Liver (tissue), 9 donors: ENCODE data around the gene WFIKKN1. TPM values are rescaled to one million over a fixed set of nuclear protein-coding genes. Genes with fewer than 3 reads are reported as not detected.

ENCODE experiments used
- DNase-seq: peaks from one replicate; pipeline ENCODE4 v3.0.0-alpha.2; 2017; ENCODE audit warnings: low spot score
- H3K27ac ChIP-seq, 2 donors: one replicate each; pipeline ENCODE4 v1.7.0; 2013; ENCODE audit warnings: inconsistent platforms in 2 of 2, low read length in 2 of 2, control low read depth in 1 of 2, low read depth in 1 of 2, mild to moderate bottlenecking in 1 of 2
- H3K27me3 ChIP-seq, 4 donors: one replicate each; pipeline versions ENCODE4 v1.6.1 to v1.7.0; 2013; ENCODE audit warnings: low read length in 3 of 4, inconsistent platforms in 1 of 4, mild to moderate bottlenecking in 1 of 4, moderate library complexity in 1 of 4; ENCODE audit not compliant: control insufficient read depth in 4 of 4, insufficient read depth in 4 of 4
- H3K36me3 ChIP-seq, 4 donors: one replicate each; pipeline versions ENCODE4 v1.6.1 to v1.7.0; 2013; ENCODE audit warnings: low read length in 3 of 4, mild to moderate bottlenecking in 3 of 4, low read depth in 1 of 4, moderate library complexity in 1 of 4; ENCODE audit not compliant: control insufficient read depth in 4 of 4, insufficient read depth in 3 of 4
- H3K4me1 ChIP-seq, 4 donors: one replicate each; pipeline versions ENCODE4 v1.6.1 to v1.7.0; 2013; ENCODE audit warnings: low read length in 3 of 4, mild to moderate bottlenecking in 3 of 4, moderate library complexity in 1 of 4; ENCODE audit not compliant: control insufficient read depth in 4 of 4, insufficient read depth in 4 of 4
- H3K4me3 ChIP-seq, 3 donors: one replicate each; pipeline versions ENCODE4 v1.6.1 to v1.7.0; 2013; ENCODE audit warnings: low read length in 3 of 3, control low read depth in 1 of 3, low read depth in 1 of 3, mild to moderate bottlenecking in 1 of 3
- H3K9ac ChIP-seq, 2 donors: one replicate each; pipeline ENCODE4 v1.7.0; 2013; ENCODE audit warnings: low read length in 2 of 2, mild to moderate bottlenecking in 2 of 2, moderate library complexity in 2 of 2, control low read depth in 1 of 2, low read depth in 1 of 2
- H3K9me3 ChIP-seq, 4 donors: one replicate each; pipeline versions ENCODE4 v1.6.1 to v1.7.0; 2013; ENCODE audit warnings: low read length in 3 of 4; ENCODE audit not compliant: control insufficient read depth in 4 of 4
- ATF3 ChIP-seq: IDR thresholded peaks from 2 replicates; pipeline ENCODE4 v1.6.1; 2016; ENCODE audit warnings: antibody characterized with exemption
- CTCF ChIP-seq: fragments of 150-350 bp; IDR thresholded peaks from 2 replicates; pipeline ENCODE4 v1.5.1; 2017; ENCODE audit warnings: improper control_type of control experiment, low read depth, low read length; ENCODE audit not compliant: missing input control
- EGR1 ChIP-seq, 2 donors: IDR thresholded peaks; 2 replicates each; pipeline ENCODE4 v1.6.1; 2016 to 2018; ENCODE audit warnings: antibody characterized with exemption in 2 of 2, low read depth in 2 of 2
- FOXA1 ChIP-seq: IDR thresholded peaks from 2 replicates; pipeline ENCODE4 v1.6.1; 2016; ENCODE audit warnings: antibody characterized with exemption
- FOXA2 ChIP-seq: IDR thresholded peaks from 2 replicates; pipeline ENCODE4 v1.6.1; 2016; ENCODE audit warnings: antibody characterized with exemption
- GABPA ChIP-seq, 2 donors: IDR thresholded peaks in 1 of 2; conservative IDR thresholded peaks in 1 of 2; 2 replicates each; pipeline ENCODE4 v1.6.1; 2016; ENCODE audit warnings: antibody characterized with exemption in 2 of 2, mild to moderate bottlenecking in 1 of 2, moderate library complexity in 1 of 2
- HNF4A ChIP-seq, 2 donors: conservative IDR thresholded peaks; 2 replicates each; pipeline ENCODE4 v1.6.1; 2016; ENCODE audit warnings: antibody characterized with exemption in 2 of 2, mild to moderate bottlenecking in 2 of 2
- HNF4G ChIP-seq: IDR thresholded peaks from 2 replicates; pipeline ENCODE4 v1.6.1; 2016; ENCODE audit warnings: antibody characterized with exemption
- JUND ChIP-seq, 2 donors: IDR thresholded peaks; 2 replicates each; pipeline ENCODE4 v1.6.1; 2016; ENCODE audit warnings: antibody characterized with exemption in 2 of 2
- MAX ChIP-seq: IDR thresholded peaks from 2 replicates; pipeline ENCODE4 v1.6.1; 2016; ENCODE audit warnings: antibody characterized with exemption
- NR2F2 ChIP-seq: IDR thresholded peaks from 2 replicates; pipeline ENCODE4 v1.6.1; 2016; ENCODE audit warnings: antibody characterized with exemption
- RAD21 ChIP-seq, 2 donors: IDR thresholded peaks; 2 replicates each; pipeline ENCODE4 v1.6.1; 2016; ENCODE audit warnings: antibody characterized with exemption in 2 of 2, mild to moderate bottlenecking in 2 of 2
- REST ChIP-seq: IDR thresholded peaks from 2 replicates; pipeline ENCODE4 v1.6.1; 2016; ENCODE audit warnings: antibody characterized with exemption, mild to moderate bottlenecking
- RXRA ChIP-seq, 2 donors: IDR thresholded peaks; 2 replicates each; pipeline ENCODE4 v1.6.1; 2017 to 2018; ENCODE audit warnings: antibody characterized with exemption in 2 of 2, mild to moderate bottlenecking in 1 of 2
- SP1 ChIP-seq: IDR thresholded peaks from 2 replicates; pipeline ENCODE4 v1.6.1; 2018; ENCODE audit warnings: antibody characterized with exemption, mild to moderate bottlenecking
- TAF1 ChIP-seq: conservative IDR thresholded peaks from 2 replicates; pipeline ENCODE4 v1.6.1; 2016; ENCODE audit warnings: antibody characterized with exemption, mild to moderate bottlenecking
- ZBTB33 ChIP-seq: IDR thresholded peaks from 2 replicates; pipeline ENCODE4 v1.6.1; 2016; ENCODE audit warnings: antibody characterized with exemption
- WGBS: extraction: QIAGEN DNeasy Blood & Tissue Kit; methylation state at CpG from one replicate; pipeline ENCODE4 v1.1.7; 2013; 5-methylcytosine and 5-hydroxymethylcytosine counted together
- polyA plus RNA-seq, 2 donors: library from polyadenylated mRNA; stranded (reverse) in 1 of 2; unstranded in 1 of 2; fragments of 200-250 nt in 1 of 2; fragments of >200 nt in 1 of 2; fragmentation: Nextera tagmentation in 1 of 2; extraction: Ambion mirVana in 1 of 2; gene quantifications; one replicate each; pipeline versions ENCODE4 v1.2.1 to v1.2.3, GENCODE V29; 2013 to 2015
- total RNA-seq, 2 donors: library from RNA; depleted of rRNA; stranded (reverse); fragments of >200 nt; gene quantifications; one replicate each; pipeline ENCODE4 v1.2.3, GENCODE V29; 2014
- donor health status: healthy.
- donor health status: healthy.
- donor health status: healthy.
- donor health status: healthy.
- donor health status: healthy.

Gene WFIKKN1
- total and polyA plus RNA-seq, 4 donors: 0.19 to 1.2 (median 0.46) TPM

- no peak overlapping the region for H3K27ac ChIP-seq
- peak; percentile 46 for DNase-seq
- no peak overlapping the region for H3K4me3 ChIP-seq
- H3K9me3 ChIP-seq: no peaks in the 10 kb centered on the region
- no peak for TF ChIP-seq CTCF
- TF ChIP-seq RAD21 (IDR thresholded peaks at IDR 0.05): peak in 1 of 2 donors; percentile 22
- no peak for TF ChIP-seq ATF3
- TF ChIP-seq HNF4A (conservative IDR thresholded peaks at IDR 0.05): peak; percentile 56 to 81
- peak; percentile 36 to 67 for TF ChIP-seq RXRA (IDR thresholded peaks at IDR 0.05)
- TF ChIP-seq SP1: peak; percentile 56
- peak; percentile 61 for TF ChIP-seq NR2F2
- no peak for TF ChIP-seq HNF4G
- no peaks in the 10 kb centered on the region for H3K36me3 ChIP-seq
- H3K9ac ChIP-seq: no peak overlapping the region
- no peaks in the 10 kb centered on the region for H3K27me3 ChIP-seq
- peaks cover 17 to 64% (median 50%) of the 10 kb centered on the region in 4 donors for H3K4me1 ChIP-seq
- WGBS: 74% methylated on average over 14 of the region's 14 CpGs
Observed at GRCh38 chr16:586645-587590, 43.9 kb upstream of the WFIKKN1 start.

GRCh38 chr16:588639-588888 is 42.2 kb upstream of the WFIKKN1 start:
- under 1% methylated on average over 21 of the region's 21 CpGs for WGBS
- Histone ChIP-seq H3K4me1 (peaks cover 21 to 71% (median 59%) of the 10 kb centered on the region in 4 donors), H3K9me3 (no peaks in the 10 kb centered on the region), H3K36me3 (no peaks in the 10 kb centered on the region), H3K27me3 (no peaks in the 10 kb centered on the region), H3K9ac (peak overlapping the region; percentile 67 to 97), H3K27ac (peak overlapping the region; percentile 94 to 97), H3K4me3 (peak overlapping the region; percentile 89 to 92 (median 92))
- DNase-seq: no peak
- no peak for TF ChIP-seq JUND (IDR thresholded peaks at IDR 0.05)
- TF ChIP-seq EGR1 (IDR thresholded peaks at IDR 0.05; ENCODE audit: low read depth in 2 of 2): no peak
- no peak for TF ChIP-seq TAF1

- TF ChIP-seq ZBTB33 (no peak), GABPA (IDR thresholded peaks at IDR 0.05 in 1 of 2, conservative IDR thresholded peaks at IDR 0.05 in 1 of 2) (peak; percentile 81 to 92), MAX (no peak), NR2F2 (no peak), FOXA2 (no peak), SP1 (peak; percentile 80), HNF4A (conservative IDR thresholded peaks at IDR 0.05) (no peak), FOXA1 (no peak), RAD21 (IDR thresholded peaks at IDR 0.05) (no peak), REST (no peak)
- H3K4me1 ChIP-seq: peaks cover 24 to 71% (median 60%) of the 10 kb centered on the region in 4 donors
- peak overlapping the region; percentile 89 to 92 (median 92) for H3K4me3 ChIP-seq
- H3K9ac ChIP-seq: peak overlapping the region; percentile 67 to 97
- H3K9me3 ChIP-seq: no peaks in the 10 kb centered on the region
- whole genome bisulfite sequencing: under 1% methylated on average over 107 of the region's 107 CpGs
- no peaks in the 10 kb centered on the region for H3K27me3 ChIP-seq
- DNase-seq: peak; percentile 100
- no peaks in the 10 kb centered on the region for H3K36me3 ChIP-seq
- peak overlapping the region; percentile 94 to 97 for H3K27ac ChIP-seq
Observed at GRCh38 chr16:588889-589657, 41.7 kb upstream of the WFIKKN1 start.
